MM.1S (cell line): Measurements from ENCODE around the gene PCDH9.

Source experiments
- DNase-seq: peaks from one replicate; pipeline ENCODE4 v3.0.0-alpha.2; 2015
- H2AFZ ChIP-seq: fragments of 300-600 bp; sonication (generic); 2 replicates; pipeline ENCODE4 v1.6.0; 2016; ENCODE audit warnings: antibody characterized with exemption, low read length
- H3F3A ChIP-seq: fragments of 300-600 bp; sonication (generic); 2 replicates; pipeline ENCODE4 v1.6.1; 2016; ENCODE audit warnings: mild to moderate bottlenecking, antibody characterized with exemption, low read length, moderate library complexity, mixed read lengths; ENCODE audit not compliant: insufficient read depth
- H3K27ac ChIP-seq: fragments of 300-600 bp; sonication (generic); 2 replicates; pipeline ENCODE4 v1.5.1; 2016; ENCODE audit warnings: mild to moderate bottlenecking, low read length
- H3K27me3 ChIP-seq: fragments of 300-600 bp; sonication (generic); replicated peaks from 2 replicates; pipeline ENCODE4 v1.6.0; 2016; ENCODE audit warnings: low read length; ENCODE audit not compliant: insufficient read depth
- H3K36me3 ChIP-seq: fragments of 300-600 bp; sonication (generic); replicated peaks from 2 replicates; pipeline ENCODE4 v1.6.1; 2016; ENCODE audit warnings: mild to moderate bottlenecking, low read length, mixed read lengths; ENCODE audit not compliant: insufficient read depth
- H3K4me1 ChIP-seq: fragments of 300-600 bp; sonication (generic); 2 replicates; pipeline ENCODE4 v1.6.1; 2016; ENCODE audit warnings: low read length, mixed read lengths
- H3K4me2 ChIP-seq: fragments of 300-600 bp; sonication (generic); 2 replicates; pipeline ENCODE4 v1.6.0; 2016; ENCODE audit warnings: low read depth, low read length
- H3K4me3 ChIP-seq: fragments of 300-600 bp; sonication (generic); 2 replicates; pipeline ENCODE4 v1.5.1; 2016; ENCODE audit warnings: low read length, mixed read lengths
- H3K79me2 ChIP-seq: fragments of 300-600 bp; sonication (generic); 2 replicates; pipeline ENCODE4 v1.6.1; 2016; ENCODE audit warnings: mixed run types, low read length, mixed read lengths
- H3K9ac ChIP-seq: fragments of 300-600 bp; sonication (generic); 2 replicates; pipeline ENCODE4 v1.6.1; 2016; ENCODE audit warnings: low read length, mixed read lengths
- H3K9me2 ChIP-seq: fragments of 300-600 bp; sonication (generic); replicated peaks from 2 replicates; pipeline ENCODE4 v1.6.1; 2016; ENCODE audit warnings: mild to moderate bottlenecking, low read length, mixed read lengths; ENCODE audit not compliant: insufficient read depth
- H3K9me3 ChIP-seq: fragments of 300-600 bp; sonication (generic); replicated peaks from 2 replicates; pipeline ENCODE4 v1.6.1; 2016; ENCODE audit warnings: mild to moderate bottlenecking, low read length, mixed read lengths; ENCODE audit not compliant: insufficient read depth
- H4K20me1 ChIP-seq: fragments of 300-600 bp; sonication (generic); 2 replicates; pipeline ENCODE4 v1.6.1; 2016; ENCODE audit warnings: mild to moderate bottlenecking, low read length, moderate library complexity, mixed read lengths; ENCODE audit not compliant: insufficient read depth
- CTCF ChIP-seq: fragments of 300-600 bp; sonication (generic); IDR thresholded peaks from 2 replicates; pipeline ENCODE4 v1.5.1; 2016; ENCODE audit warnings: antibody characterized with exemption, low read length, mixed read lengths
- EZH2 ChIP-seq: fragments of 300-600 bp; sonication (generic); optimal IDR thresholded peaks from 2 replicates; pipeline ENCODE3; 2017; ENCODE audit warnings: low read depth, mild to moderate bottlenecking, antibody characterized with exemption, low read length, mixed read lengths
- EZH2phosphoT487 ChIP-seq: fragments of 300-600 bp; sonication (generic); IDR thresholded peaks from 2 replicates; pipeline ENCODE4 v1.6.1; 2018; ENCODE audit warnings: antibody characterized with exemption, low read length

The PCDH9 gene

GRCh38 chr13:66275416-66275815 is 954.7 kb downstream of the PCDH9 start:
- Histone ChIP-seq H3F3A (no peaks in the 10 kb centered on the region), H3K79me2 (no peaks in the 10 kb centered on the region), H3K27me3 (no peaks in the 10 kb centered on the region), H3K9ac (no peak overlapping the region), H2AFZ (no peak overlapping the region), H3K36me3 (no peaks in the 10 kb centered on the region), H4K20me1 (no peaks in the 10 kb centered on the region), H3K9me3 (no peaks in the 10 kb centered on the region), H3K4me2 (no peak overlapping the region), H3K4me3 (no peak overlapping the region), H3K4me1 (no peaks in the 10 kb centered on the region), H3K27ac (no peak overlapping the region), H3K9me2 (no peaks in the 10 kb centered on the region)
- DNase-seq = no peak
- no peak for TF ChIP-seq EZH2
- no peak for TF ChIP-seq CTCF
- TF ChIP-seq EZH2phosphoT487 = no peak

- TF ChIP-seq CTCF (no peak), EZH2phosphoT487 (no peak), EZH2 (no peak)
- no peaks in the 10 kb centered on the region for H3K27me3 ChIP-seq
- no peaks in the 10 kb centered on the region for H3F3A ChIP-seq
- H3K36me3 ChIP-seq = no peaks in the 10 kb centered on the region
- no peaks in the 10 kb centered on the region for H3K79me2 ChIP-seq
- no peaks in the 10 kb centered on the region for H3K9me2 ChIP-seq
- H3K4me1 ChIP-seq = no peaks in the 10 kb centered on the region
- no peaks in the 10 kb centered on the region for H4K20me1 ChIP-seq
- H3K9me3 ChIP-seq = no peaks in the 10 kb centered on the region
- no peak overlapping the region for H3K4me2 ChIP-seq
- H3K27ac ChIP-seq = no peak overlapping the region
- H2AFZ ChIP-seq = no peak overlapping the region
- DNase-seq = no peak
- no peak overlapping the region for H3K4me3 ChIP-seq
- no peak overlapping the region for H3K9ac ChIP-seq
Measured at GRCh38 chr13:66273011-66273410, 957.1 kb downstream of the PCDH9 start.

GRCh38 chr13:66266761-66267160 is 963.4 kb downstream of the PCDH9 start:
- Histone ChIP-seq H3K36me3 (no peaks in the 10 kb centered on the region), H3F3A (no peaks in the 10 kb centered on the region), H3K9ac (no peak overlapping the region), H3K27me3 (no peaks in the 10 kb centered on the region), H2AFZ (no peak overlapping the region), H3K4me1 (no peaks in the 10 kb centered on the region), H3K27ac (no peak overlapping the region), H4K20me1 (no peaks in the 10 kb centered on the region), H3K4me2 (no peak overlapping the region), H3K9me3 (no peaks in the 10 kb centered on the region), H3K9me2 (no peaks in the 10 kb centered on the region), H3K4me3 (no peak overlapping the region), H3K79me2 (no peaks in the 10 kb centered on the region)
- no peak for DNase-seq
- TF ChIP-seq CTCF (no peak), EZH2phosphoT487 (no peak), EZH2 (no peak)
